ENCODE data around the gene ETV4. TPM values are rescaled to one million over a fixed set of nuclear protein-coding genes. Genes with fewer than 3 reads are reported as not detected.

The ETV4 gene
- total and polyA plus RNA-seq, 2 of the 13 experiments (the other 11 are each of a cell fraction or from before 2014, with no cell fraction given), result 128 to 330 TPM

GRCh38 chr17:43528319-43528987, 17.7 kb downstream of the ETV4 start (continued):
- TF ChIP-seq, protein P1, sequence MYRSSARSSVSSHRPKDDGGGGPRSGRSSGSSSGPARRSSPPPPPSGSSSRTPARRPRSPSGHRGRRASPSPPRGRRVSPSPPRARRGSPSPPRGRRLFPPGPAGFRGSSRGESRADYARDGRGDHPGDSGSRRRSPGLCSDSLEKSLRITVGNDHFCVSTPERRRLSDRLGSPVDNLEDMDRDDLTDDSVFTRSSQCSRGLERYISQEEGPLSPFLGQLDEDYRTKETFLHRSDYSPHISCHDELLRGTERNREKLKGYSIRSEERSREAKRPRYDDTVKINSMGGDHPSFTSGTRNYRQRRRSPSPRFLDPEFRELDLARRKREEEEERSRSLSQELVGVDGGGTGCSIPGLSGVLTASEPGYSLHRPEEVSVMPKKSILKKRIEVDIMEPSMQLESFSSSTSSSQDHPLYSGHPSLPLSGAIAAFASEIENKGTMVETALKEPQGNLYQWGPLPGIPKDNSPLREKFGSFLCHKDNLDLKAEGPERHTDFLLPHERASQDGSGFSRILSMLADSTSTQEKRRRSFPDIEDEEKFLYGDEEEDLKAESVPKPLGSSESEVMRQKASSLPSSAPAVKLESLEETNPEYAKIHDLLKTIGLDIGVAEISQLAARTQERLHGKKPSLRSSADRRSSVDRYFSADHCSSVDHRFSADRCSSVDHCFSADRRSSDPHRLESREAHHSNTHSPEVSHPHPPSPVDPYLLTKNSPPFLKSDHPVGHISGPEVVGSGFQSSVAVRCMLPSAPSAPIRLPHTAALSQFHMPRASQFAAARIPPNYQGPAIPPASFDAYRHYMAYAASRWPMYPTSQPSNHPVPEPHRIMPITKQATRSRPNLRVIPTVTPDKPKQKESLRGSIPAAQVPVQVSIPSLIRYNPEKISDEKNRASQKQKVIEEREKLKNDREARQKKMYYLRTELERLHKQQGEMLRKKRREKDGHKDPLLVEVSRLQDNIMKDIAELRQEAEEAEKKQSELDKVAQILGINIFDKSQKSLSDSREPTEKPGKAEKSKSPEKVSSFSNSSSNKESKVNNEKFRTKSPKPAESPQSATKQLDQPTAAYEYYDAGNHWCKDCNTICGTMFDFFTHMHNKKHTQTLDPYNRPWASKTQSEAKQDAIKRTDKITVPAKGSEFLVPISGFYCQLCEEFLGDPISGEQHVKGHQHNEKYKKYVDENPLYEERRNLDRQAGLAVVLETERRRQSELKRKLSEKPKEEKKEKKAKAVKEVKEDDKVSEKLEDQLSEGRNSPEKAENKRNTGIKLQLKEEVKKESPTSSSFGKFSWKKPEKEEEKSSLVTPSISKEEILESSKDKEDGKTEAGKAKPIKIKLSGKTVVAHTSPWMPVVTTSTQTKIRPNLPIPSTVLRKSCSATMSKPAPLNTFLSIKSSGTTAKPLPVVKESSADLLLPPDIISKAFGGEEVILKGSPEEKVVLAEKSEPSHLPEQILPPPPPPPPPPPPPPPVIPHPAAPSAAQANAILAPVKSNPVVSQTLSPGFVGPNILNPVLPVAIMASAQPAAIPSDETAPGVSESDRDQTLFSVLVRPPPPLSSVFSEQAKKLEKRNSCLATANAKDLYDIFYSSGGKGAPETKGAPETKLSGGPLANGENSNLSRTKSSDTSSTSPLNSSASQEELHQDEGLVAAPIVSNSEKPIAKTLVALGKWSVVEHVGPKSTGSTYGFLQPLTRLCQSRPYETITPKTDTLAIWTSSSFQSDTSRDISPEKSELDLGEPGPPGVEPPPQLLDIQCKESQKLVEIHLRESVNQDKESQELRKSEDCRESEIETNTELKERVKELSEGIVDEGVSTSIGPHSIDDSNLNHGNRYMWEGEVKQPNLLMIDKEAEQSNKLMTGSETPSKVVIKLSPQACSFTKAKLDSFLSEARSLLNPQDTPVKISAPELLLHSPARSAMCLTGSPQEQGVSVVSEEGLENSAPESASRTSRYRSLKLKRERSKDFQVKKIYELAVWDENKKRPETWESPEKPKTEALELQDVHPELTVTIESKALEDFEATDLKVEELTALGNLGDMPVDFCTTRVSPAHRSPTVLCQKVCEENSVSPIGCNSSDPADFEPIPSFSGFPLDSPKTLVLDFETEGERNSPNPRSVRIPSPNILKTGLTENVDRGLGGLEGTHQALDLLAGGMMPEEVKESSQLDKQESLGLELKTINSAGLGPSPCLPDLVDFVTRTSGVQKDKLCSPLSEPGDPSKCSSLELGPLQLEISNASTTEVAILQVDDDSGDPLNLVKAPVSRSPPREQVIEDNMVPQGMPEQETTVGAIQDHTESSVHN (CRISPR knock-in tag; IDR thresholded peaks at IDR 0.05), result no peak; the same call in 1 of the 2 replicates
- no peak for TF ChIP-seq RBM39 (IDR thresholded peaks at IDR 0.05; ENCODE audit: low read depth, low read length, poor library complexity, severe bottlenecking)
- TF ChIP-seq PHF8 (CRISPR knock-in tag; IDR thresholded peaks at IDR 0.05), result no peak
- TF ChIP-seq ZFYVE20 (CRISPR knock-in tag; IDR thresholded peaks at IDR 0.05; ENCODE audit: borderline replicate concordance, low read depth), result no peak
- no peak for TF ChIP-seq ZBTB14 (CRISPR knock-in tag; IDR thresholded peaks at IDR 0.05)
- no peak for TF ChIP-seq TBX3 (IDR thresholded peaks at IDR 0.05; ENCODE audit: borderline replicate concordance)
- no peak for TF ChIP-seq HMGA1 (CRISPR knock-in tag; conservative IDR thresholded peaks at IDR 0.05)
- TF ChIP-seq, protein P2, sequence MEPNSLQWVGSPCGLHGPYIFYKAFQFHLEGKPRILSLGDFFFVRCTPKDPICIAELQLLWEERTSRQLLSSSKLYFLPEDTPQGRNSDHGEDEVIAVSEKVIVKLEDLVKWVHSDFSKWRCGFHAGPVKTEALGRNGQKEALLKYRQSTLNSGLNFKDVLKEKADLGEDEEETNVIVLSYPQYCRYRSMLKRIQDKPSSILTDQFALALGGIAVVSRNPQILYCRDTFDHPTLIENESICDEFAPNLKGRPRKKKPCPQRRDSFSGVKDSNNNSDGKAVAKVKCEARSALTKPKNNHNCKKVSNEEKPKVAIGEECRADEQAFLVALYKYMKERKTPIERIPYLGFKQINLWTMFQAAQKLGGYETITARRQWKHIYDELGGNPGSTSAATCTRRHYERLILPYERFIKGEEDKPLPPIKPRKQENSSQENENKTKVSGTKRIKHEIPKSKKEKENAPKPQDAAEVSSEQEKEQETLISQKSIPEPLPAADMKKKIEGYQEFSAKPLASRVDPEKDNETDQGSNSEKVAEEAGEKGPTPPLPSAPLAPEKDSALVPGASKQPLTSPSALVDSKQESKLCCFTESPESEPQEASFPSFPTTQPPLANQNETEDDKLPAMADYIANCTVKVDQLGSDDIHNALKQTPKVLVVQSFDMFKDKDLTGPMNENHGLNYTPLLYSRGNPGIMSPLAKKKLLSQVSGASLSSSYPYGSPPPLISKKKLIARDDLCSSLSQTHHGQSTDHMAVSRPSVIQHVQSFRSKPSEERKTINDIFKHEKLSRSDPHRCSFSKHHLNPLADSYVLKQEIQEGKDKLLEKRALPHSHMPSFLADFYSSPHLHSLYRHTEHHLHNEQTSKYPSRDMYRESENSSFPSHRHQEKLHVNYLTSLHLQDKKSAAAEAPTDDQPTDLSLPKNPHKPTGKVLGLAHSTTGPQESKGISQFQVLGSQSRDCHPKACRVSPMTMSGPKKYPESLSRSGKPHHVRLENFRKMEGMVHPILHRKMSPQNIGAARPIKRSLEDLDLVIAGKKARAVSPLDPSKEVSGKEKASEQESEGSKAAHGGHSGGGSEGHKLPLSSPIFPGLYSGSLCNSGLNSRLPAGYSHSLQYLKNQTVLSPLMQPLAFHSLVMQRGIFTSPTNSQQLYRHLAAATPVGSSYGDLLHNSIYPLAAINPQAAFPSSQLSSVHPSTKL (CRISPR knock-in tag; IDR thresholded peaks at IDR 0.05), result peak; percentile 76
- TF ChIP-seq NR2F2 (IDR thresholded peaks at IDR 0.05; ENCODE audit: borderline replicate concordance, low read depth), result 0 out of 2 replicates have a peak, but pooled peaks have one; percentile 28
- no peak for TF ChIP-seq KAT2B (IDR thresholded peaks at IDR 0.05; ENCODE audit: borderline replicate concordance, low read depth, low read length)
- no peak for TF ChIP-seq GLI4 (CRISPR knock-in tag; IDR thresholded peaks at IDR 0.05; ENCODE audit: borderline replicate concordance)
- peak; percentile 48 for TF ChIP-seq GABPB1 (CRISPR knock-in tag; IDR thresholded peaks at IDR 0.05)
- no peak for TF ChIP-seq HOXA7 (CRISPR knock-in tag; IDR thresholded peaks at IDR 0.05)
- no peak for TF ChIP-seq GTF2F1 (IDR thresholded peaks at IDR 0.05; ENCODE audit: low read length)
- TF ChIP-seq GATA4 (IDR thresholded peaks at IDR 0.05; ENCODE audit: borderline replicate concordance, low read depth), result no peak
- TF ChIP-seq CBFB (CRISPR knock-in tag; IDR thresholded peaks at IDR 0.05), result no peak
- TF ChIP-seq RFX5 (IDR thresholded peaks at IDR 0.05; ENCODE audit: low read depth, low read length), result no peak
